ENCODE data around the gene NRAP.

Gene NRAP

DNA sequence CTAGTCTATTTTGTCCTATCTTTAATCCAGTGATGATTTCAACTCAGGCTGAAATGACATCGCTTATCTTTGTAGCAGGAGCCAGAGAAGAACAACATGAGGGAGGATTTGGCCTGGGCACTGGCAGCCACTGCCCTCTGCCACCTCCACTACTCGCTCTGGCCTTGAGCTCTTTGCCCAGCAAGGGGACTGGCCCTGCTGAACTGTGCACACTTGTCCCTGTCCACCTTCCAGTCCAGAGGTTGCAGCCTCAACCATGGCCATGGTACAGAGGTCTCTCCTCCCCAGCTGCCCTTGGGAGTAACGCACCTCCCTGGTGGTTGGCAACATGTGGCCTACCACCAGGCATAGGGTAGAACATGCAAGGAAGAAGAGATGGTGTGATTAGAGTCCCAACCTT lies 102.6 kb downstream of the NRAP start:
- Histone ChIP-seq H3K27me3 (ENCODE audit: insufficient read depth, low read length) (peaks cover 34% of the 10 kb centered on the region), H2AFZ (ENCODE audit: low read length, unreplicated experiment) (no peak overlapping the region), H3K36me3 (ENCODE audit: insufficient read depth, low read length) (no peaks in the 10 kb centered on the region), H3K4me3 (ENCODE audit: low read depth, low read length) (no peak overlapping the region), H3K4me1 (ENCODE audit: control insufficient read depth, insufficient read depth, low read length, unreplicated experiment) (no peaks in the 10 kb centered on the region), H3K27ac (ENCODE audit: low read depth, low read length) (no peak overlapping the region), H3K79me2 (ENCODE audit: control insufficient read depth, insufficient read depth, low read length, unreplicated experiment) (no peaks in the 10 kb centered on the region)

DNA sequence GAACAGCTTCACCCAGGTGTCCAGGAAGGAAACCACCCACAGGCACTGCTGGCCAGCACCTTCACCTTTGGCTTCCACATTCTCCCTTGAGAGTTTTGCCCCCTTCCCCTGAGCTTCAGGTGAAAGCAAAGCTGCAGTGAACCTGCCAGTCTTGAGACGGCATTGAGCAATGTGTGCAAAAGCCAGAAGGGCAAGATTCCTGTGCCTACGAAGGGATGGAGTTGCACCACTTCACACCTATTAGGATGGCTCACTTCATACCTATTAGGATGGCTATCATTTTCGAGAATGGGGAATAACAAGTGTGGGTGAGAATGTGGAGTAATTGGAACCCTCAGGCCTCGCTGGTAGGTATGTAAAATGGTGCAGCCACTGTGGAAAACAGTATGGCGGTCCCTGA lies 103.8 kb downstream of the NRAP start:
- Histone ChIP-seq H3K27me3 (ENCODE audit: insufficient read depth, low read length) (peaks cover 43% of the 10 kb centered on the region), H3K79me2 (ENCODE audit: control insufficient read depth, insufficient read depth, low read length, unreplicated experiment) (no peaks in the 10 kb centered on the region), H2AFZ (ENCODE audit: low read length, unreplicated experiment) (no peak overlapping the region), H3K36me3 (ENCODE audit: insufficient read depth, low read length) (no peaks in the 10 kb centered on the region), H3K27ac (ENCODE audit: low read depth, low read length) (no peak overlapping the region), H3K4me3 (ENCODE audit: low read depth, low read length) (no peak overlapping the region), H3K4me1 (ENCODE audit: control insufficient read depth, insufficient read depth, low read length, unreplicated experiment) (no peaks in the 10 kb centered on the region)

DNA sequence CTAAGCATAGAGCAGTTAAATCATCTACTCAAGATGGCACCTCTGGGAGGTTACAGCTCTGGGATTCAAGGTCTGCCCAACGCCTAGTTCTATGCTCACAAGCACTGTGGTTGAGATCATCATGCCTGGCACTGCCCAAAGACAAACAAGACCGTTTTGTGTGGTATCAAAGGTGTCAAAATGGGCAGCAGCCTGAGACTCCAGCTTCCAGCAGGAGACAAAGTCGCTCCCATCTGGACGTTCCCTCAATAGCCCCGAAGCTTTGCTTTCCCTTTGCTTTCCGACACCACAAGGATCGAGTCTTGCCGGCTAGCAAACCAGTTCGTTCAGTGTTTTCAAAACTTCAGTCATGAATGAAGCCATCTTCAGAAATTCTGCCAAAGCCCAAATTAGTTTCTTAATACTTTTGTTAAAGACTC lies 105.9 kb downstream of the NRAP start:
- H3K4me1 ChIP-seq (ENCODE audit: control insufficient read depth, insufficient read depth, low read length, unreplicated experiment), result no peaks in the 10 kb centered on the region
- H3K79me2 ChIP-seq (ENCODE audit: control insufficient read depth, insufficient read depth, low read length, unreplicated experiment), result no peaks in the 10 kb centered on the region
- no peak overlapping the region for H2AFZ ChIP-seq (ENCODE audit: low read length, unreplicated experiment)
- no peak overlapping the region for H3K27ac ChIP-seq (ENCODE audit: low read depth, low read length)
- peaks cover 63% of the 10 kb centered on the region for H3K27me3 ChIP-seq (ENCODE audit: insufficient read depth, low read length)
- no peak overlapping the region for H3K4me3 ChIP-seq (ENCODE audit: low read depth, low read length)
- no peaks in the 10 kb centered on the region for H3K36me3 ChIP-seq (ENCODE audit: insufficient read depth, low read length)

DNA sequence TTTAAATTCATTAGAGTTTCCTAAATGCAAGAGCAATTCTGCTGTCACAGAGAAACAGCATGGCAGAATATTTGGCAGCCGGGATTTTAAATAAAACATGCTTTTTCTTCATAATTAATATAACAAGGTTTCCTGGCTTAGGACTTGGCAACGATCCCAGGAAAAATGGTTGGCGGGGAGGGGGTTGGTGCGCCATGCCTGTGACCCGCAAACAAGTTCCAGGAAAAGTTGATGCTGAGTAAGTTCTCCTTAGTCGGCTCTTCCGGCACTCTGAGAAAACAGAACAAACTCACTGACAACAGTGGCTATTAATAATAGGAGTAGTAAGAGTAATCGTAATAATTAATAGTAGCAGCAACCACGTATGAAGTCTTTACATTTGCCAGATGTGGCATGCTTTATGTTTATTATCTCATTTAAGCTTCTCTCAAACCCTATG lies 106.4 kb downstream of the NRAP start:
- Histone ChIP-seq H3K79me2 (ENCODE audit: control insufficient read depth, insufficient read depth, low read length, unreplicated experiment) (no peaks in the 10 kb centered on the region), H3K27ac (ENCODE audit: low read depth, low read length) (no peak overlapping the region), H2AFZ (ENCODE audit: low read length, unreplicated experiment) (no peak overlapping the region), H3K36me3 (ENCODE audit: insufficient read depth, low read length) (no peaks in the 10 kb centered on the region), H3K27me3 (ENCODE audit: insufficient read depth, low read length) (peaks cover 66% of the 10 kb centered on the region), H3K4me3 (ENCODE audit: low read depth, low read length) (no peak overlapping the region), H3K4me1 (ENCODE audit: control insufficient read depth, insufficient read depth, low read length, unreplicated experiment) (no peaks in the 10 kb centered on the region)

DNA sequence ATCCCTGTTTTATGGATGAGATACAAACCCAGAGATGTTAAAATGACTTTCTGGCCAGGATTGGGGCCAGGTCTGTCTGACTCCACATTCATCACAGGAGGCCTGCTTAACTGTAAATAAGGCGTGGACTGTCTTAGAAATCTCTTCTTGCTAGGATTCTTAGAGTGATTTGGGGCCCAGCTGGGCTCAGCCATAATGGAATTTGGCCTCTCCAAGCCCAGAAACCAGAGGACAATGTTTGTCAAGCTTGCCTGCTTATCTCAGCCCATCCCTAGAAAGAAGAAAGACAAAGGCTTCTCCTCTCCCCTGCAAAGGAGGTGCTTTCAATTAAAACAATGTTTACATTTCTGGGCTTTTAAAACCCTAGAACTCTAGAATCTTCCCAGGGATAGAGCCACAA lies 108.1 kb downstream of the NRAP start:
- Histone ChIP-seq H2AFZ (ENCODE audit: low read length, unreplicated experiment) (no peak overlapping the region), H3K4me1 (ENCODE audit: control insufficient read depth, insufficient read depth, low read length, unreplicated experiment) (no peaks in the 10 kb centered on the region), H3K27me3 (ENCODE audit: insufficient read depth, low read length) (peaks cover 69% of the 10 kb centered on the region), H3K79me2 (ENCODE audit: control insufficient read depth, insufficient read depth, low read length, unreplicated experiment) (no peaks in the 10 kb centered on the region), H3K36me3 (ENCODE audit: insufficient read depth, low read length) (no peaks in the 10 kb centered on the region), H3K27ac (ENCODE audit: low read depth, low read length) (no peak overlapping the region), H3K4me3 (ENCODE audit: low read depth, low read length) (no peak overlapping the region)

DNA sequence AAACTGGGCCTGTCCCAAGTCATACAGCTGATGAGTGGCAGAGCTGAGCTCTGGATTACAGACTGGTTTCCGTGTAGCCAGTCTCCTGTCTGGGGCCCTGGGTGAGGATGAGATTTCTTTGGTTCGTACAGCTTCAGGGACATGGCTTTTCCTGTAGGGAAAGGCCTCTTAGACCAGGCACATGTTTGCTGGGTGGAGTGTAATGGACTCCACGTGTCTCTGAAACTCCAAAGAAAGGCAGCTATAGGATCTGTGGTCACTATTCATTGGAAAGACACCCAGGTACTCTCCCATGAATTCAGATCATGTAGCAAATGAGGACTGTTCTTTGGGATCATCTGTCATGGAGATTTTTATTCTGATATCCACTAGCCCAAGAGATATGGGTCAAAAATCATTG lies 108.6 kb downstream of the NRAP start:
- H3K4me3 ChIP-seq (ENCODE audit: low read depth, low read length), result no peak overlapping the region
- H2AFZ ChIP-seq (ENCODE audit: low read length, unreplicated experiment), result no peak overlapping the region
- H3K79me2 ChIP-seq (ENCODE audit: control insufficient read depth, insufficient read depth, low read length, unreplicated experiment), result no peaks in the 10 kb centered on the region
- H3K27me3 ChIP-seq (ENCODE audit: insufficient read depth, low read length), result peaks cover 68% of the 10 kb centered on the region
- H3K4me1 ChIP-seq (ENCODE audit: control insufficient read depth, insufficient read depth, low read length, unreplicated experiment), result no peaks in the 10 kb centered on the region
- no peak overlapping the region for H3K27ac ChIP-seq (ENCODE audit: low read depth, low read length)
- H3K36me3 ChIP-seq (ENCODE audit: insufficient read depth, low read length), result no peaks in the 10 kb centered on the region

DNA sequence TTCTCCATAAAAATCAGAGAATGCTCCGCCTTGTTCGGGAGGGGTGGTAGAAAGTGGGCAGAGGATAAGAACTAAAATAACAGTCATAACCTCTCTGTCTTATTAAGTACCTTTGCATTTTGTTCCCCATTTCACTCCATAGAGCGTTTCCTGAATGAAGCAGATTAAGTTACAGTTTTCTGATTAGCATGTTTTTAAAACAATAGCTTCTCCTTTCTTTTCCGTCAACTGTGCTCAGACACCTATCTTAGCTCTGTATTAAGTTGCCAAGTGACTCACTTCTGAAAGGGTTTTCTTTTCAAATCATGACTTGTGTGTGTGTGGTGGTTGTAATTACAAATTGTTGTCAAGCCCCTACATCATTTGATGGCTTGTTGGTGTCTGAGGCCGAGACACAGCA lies 109.6 kb downstream of the NRAP start:
- H3K4me1 ChIP-seq (ENCODE audit: control insufficient read depth, insufficient read depth, low read length, unreplicated experiment), result no peaks in the 10 kb centered on the region
- H2AFZ ChIP-seq (ENCODE audit: low read length, unreplicated experiment), result no peak overlapping the region
- H3K4me3 ChIP-seq (ENCODE audit: low read depth, low read length), result no peak overlapping the region
- H3K27me3 ChIP-seq (ENCODE audit: insufficient read depth, low read length), result peaks cover 58% of the 10 kb centered on the region
- H3K27ac ChIP-seq (ENCODE audit: low read depth, low read length), result no peak overlapping the region
- H3K79me2 ChIP-seq (ENCODE audit: control insufficient read depth, insufficient read depth, low read length, unreplicated experiment), result no peaks in the 10 kb centered on the region
- no peaks in the 10 kb centered on the region for H3K36me3 ChIP-seq (ENCODE audit: insufficient read depth, low read length)

DNA sequence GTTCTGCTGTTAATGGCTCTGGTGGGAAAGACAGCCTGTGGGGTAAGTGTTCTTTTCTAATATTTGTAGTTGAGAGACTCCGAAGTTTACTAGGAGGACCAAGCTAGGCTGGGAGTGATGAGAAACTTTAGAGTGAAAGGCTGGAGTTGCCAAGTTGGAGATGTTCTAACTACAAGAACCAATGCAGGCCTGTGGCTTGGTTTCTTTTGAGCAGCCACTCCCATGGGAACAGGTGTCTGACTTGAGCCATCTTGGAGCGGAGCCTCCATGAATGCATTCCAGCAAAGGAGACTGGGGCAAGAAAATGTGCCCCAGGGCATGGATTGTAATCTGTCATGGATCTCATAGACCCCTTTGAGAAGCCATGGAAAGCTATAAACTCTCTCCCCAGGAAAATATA lies 110.7 kb downstream of the NRAP start:
- Histone ChIP-seq H2AFZ (ENCODE audit: low read length, unreplicated experiment) (no peak overlapping the region), H3K4me3 (ENCODE audit: low read depth, low read length) (no peak overlapping the region), H3K4me1 (ENCODE audit: control insufficient read depth, insufficient read depth, low read length, unreplicated experiment) (no peaks in the 10 kb centered on the region), H3K79me2 (ENCODE audit: control insufficient read depth, insufficient read depth, low read length, unreplicated experiment) (no peaks in the 10 kb centered on the region), H3K36me3 (ENCODE audit: insufficient read depth, low read length) (no peaks in the 10 kb centered on the region), H3K27me3 (ENCODE audit: insufficient read depth, low read length) (peaks cover 51% of the 10 kb centered on the region), H3K27ac (ENCODE audit: low read depth, low read length) (no peak overlapping the region)

DNA sequence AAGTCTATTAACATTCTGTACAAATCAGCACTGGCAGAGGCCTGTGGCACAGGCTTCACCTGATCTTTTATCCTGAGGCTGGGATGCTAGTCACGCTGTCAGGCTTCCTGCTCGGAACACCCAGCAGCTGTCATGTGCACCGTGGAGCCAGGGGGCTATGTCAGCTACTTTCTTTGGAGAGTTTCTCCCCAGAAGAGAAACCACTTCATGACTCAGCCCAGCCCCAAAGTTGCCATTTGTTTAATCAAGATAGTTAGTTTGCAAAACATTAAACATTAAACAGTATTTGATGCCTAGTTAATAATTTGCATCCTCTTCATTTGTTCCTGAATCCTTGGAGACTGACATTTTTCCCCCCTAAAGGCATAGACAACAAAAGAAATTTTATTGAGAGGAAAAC lies 111.1 kb downstream of the NRAP start, which contains the start of gene HABP2:
TSS of gene HABP2 (plus strand) at position 353 of the 400 bp plus-strand sequence. CDS start 69 bp downstream, outside the sequence.
- no peaks in the 10 kb centered on the region for H3K36me3 ChIP-seq (ENCODE audit: insufficient read depth, low read length)
- no peak within 1 kb of the TSS for H2AFZ ChIP-seq (ENCODE audit: low read length, unreplicated experiment)
- no peaks in the 10 kb centered on the region for H3K4me1 ChIP-seq (ENCODE audit: control insufficient read depth, insufficient read depth, low read length, unreplicated experiment)
- no peaks in the 10 kb centered on the region for H3K79me2 ChIP-seq (ENCODE audit: control insufficient read depth, insufficient read depth, low read length, unreplicated experiment)
- H3K27ac ChIP-seq (ENCODE audit: low read depth, low read length), result no peak within 1 kb of the TSS
- peaks cover 46% of the 10 kb centered on the region for H3K27me3 ChIP-seq (ENCODE audit: insufficient read depth, low read length)
- no peak within 1 kb of the TSS for H3K4me3 ChIP-seq (ENCODE audit: low read depth, low read length)

DNA sequence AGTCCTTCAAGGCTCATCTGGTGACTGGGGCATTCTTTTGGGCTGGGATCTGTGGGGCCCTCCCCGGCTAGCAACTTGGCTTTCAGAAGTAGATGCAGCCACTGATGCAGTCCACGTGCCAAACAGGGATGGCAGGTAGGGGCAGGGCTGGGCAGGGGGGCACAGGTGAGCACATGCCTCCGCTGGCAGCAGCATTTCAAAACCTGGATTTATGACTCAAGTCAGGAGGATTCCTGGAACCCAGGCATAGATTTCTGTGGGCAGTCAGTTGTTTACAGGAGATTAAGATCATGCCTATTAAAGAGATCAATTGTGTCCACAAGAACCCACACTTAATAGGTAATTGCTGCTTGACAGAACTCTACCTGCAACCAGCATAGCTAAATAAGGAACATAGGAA lies 111.8 kb downstream of the NRAP start:
- no peaks in the 10 kb centered on the region for H3K79me2 ChIP-seq (ENCODE audit: control insufficient read depth, insufficient read depth, low read length, unreplicated experiment)
- no peaks in the 10 kb centered on the region for H3K4me1 ChIP-seq (ENCODE audit: control insufficient read depth, insufficient read depth, low read length, unreplicated experiment)
- no peaks in the 10 kb centered on the region for H3K36me3 ChIP-seq (ENCODE audit: insufficient read depth, low read length)
- H2AFZ ChIP-seq (ENCODE audit: low read length, unreplicated experiment), result no peak overlapping the region
- H3K4me3 ChIP-seq (ENCODE audit: low read depth, low read length), result no peak overlapping the region
- no peak overlapping the region for H3K27ac ChIP-seq (ENCODE audit: low read depth, low read length)
- H3K27me3 ChIP-seq (ENCODE audit: insufficient read depth, low read length), result peaks cover 40% of the 10 kb centered on the region

DNA sequence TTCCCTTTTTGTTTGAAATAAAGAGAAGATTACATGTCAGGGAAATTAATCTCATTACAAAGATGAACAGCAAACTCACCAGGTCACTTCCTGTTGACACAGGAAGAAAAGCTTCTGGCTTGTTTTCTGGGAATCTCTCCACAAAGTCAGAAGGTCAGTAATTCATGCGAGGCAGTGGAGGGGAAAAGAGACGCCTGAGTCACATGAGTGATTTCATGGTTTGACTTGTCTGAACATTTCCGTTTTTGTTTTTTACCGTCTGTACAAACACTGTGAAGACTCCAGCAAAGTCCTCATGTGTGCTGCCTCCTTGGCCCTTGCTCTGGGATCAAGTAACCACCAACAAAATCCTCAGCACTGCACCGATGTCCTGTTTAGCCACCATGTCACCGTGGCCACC lies 113.5 kb downstream of the NRAP start:
- no peaks in the 10 kb centered on the region for H3K36me3 ChIP-seq (ENCODE audit: insufficient read depth, low read length)
- H3K27me3 ChIP-seq (ENCODE audit: insufficient read depth, low read length), result peaks cover 28% of the 10 kb centered on the region
- H3K4me3 ChIP-seq (ENCODE audit: low read depth, low read length), result no peak overlapping the region
- no peak overlapping the region for H2AFZ ChIP-seq (ENCODE audit: low read length, unreplicated experiment)
- H3K79me2 ChIP-seq (ENCODE audit: control insufficient read depth, insufficient read depth, low read length, unreplicated experiment), result no peaks in the 10 kb centered on the region
- no peak overlapping the region for H3K27ac ChIP-seq (ENCODE audit: low read depth, low read length)
- no peaks in the 10 kb centered on the region for H3K4me1 ChIP-seq (ENCODE audit: control insufficient read depth, insufficient read depth, low read length, unreplicated experiment)
